ENCODE measurements around the gene SSTR3. TPM values are rescaled to one million over a fixed set of nuclear protein-coding genes. Genes with fewer than 3 reads are reported as not detected.

Gene SSTR3
- total and polyA plus RNA-seq, 2 of the 13 experiments (the other 11 are each of a cell fraction or from before 2014, with no cell fraction given): 0.08 to 0.64 TPM

DNA sequence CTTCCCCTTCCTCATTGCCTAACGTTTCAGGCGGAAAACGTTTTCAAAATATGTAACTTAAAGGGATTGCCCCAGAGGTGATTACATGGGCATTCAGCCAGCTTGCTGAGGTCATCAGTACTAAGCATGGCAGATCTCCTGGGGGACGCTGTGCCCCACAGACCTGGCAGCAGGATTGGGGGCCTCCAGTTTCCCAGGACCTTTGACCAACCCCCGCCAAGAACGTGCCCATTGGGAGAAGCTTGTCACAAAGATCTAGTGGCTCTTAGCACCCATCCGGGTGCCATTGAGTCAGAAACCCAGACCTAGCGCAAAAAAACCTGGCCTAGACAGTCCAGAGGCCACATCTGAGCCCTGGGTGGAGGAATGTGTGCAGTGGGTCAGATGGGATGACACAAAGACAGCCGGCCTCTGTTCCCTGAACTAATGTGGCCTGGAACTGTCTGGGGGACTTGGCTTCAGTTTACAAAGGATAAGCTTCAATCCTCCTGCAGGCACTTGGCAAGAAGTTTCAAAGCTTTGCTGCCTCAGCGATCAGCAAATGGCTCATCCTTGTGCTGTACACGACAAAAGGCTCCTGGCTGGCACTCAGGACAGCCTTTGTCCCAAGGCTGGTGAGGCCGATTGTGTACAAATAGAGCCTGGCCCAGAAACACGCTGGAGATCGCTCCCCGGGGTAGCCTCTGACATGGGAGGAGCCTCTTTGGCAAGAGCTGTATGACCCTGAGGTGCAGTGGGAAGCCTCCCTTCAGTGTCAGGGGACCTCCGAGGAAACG, 33.7 kb downstream of the SSTR3 start (continued):
- TF ChIP-seq ZBTB25 (CRISPR knock-in tag; IDR thresholded peaks at IDR 0.05) (no peak), UBTF (CRISPR knock-in tag; IDR thresholded peaks at IDR 0.05) (0 out of 2 replicates have a peak, but pooled peaks have one; percentile 32), ZNF251 (CRISPR knock-in tag; IDR thresholded peaks at IDR 0.05) (no peak), HNRNPH1 (optimal IDR thresholded peaks at IDR 0.05; ENCODE audit: low read depth, low read length) (no peak), GATAD2A (CRISPR knock-in tag; IDR thresholded peaks at IDR 0.05) (no peak; the same call in 1 of the 2 replicates), SAFB2 (CRISPR knock-in tag; IDR thresholded peaks at IDR 0.05; ENCODE audit: borderline replicate concordance, low read depth) (no peak), SSRP1 (CRISPR knock-in tag; IDR thresholded peaks at IDR 0.05) (no peak), ZNF468 (CRISPR knock-in tag; IDR thresholded peaks at IDR 0.05) (no peak), XRCC5 (optimal IDR thresholded peaks at IDR 0.05; ENCODE audit: low read length) (no peak), ZSCAN12 (CRISPR knock-in tag; IDR thresholded peaks at IDR 0.05) (no peak), CBX5 (CRISPR knock-in tag; IDR thresholded peaks at IDR 0.05; ENCODE audit: borderline replicate concordance) (0 out of 2 replicates have a peak, but pooled peaks have one; percentile 13), GATA4 (IDR thresholded peaks at IDR 0.05; ENCODE audit: borderline replicate concordance, low read depth) (no peak), ZNF572 (CRISPR knock-in tag; IDR thresholded peaks at IDR 0.05) (0 out of 2 replicates have a peak, but pooled peaks have one; percentile 30), NFIC (IDR thresholded peaks at IDR 0.05; ENCODE audit: low read length) (no peak), ISL2 (CRISPR knock-in tag; IDR thresholded peaks at IDR 0.05) (no peak), MED1 (CRISPR knock-in tag; IDR thresholded peaks at IDR 0.05) (0 out of 2 replicates have a peak, but pooled peaks have one; percentile 7), ASH2L (IDR thresholded peaks at IDR 0.05; ENCODE audit: insufficient read length, low read depth, low read length) (peak; percentile 7), DNMT1 (CRISPR knock-in tag; IDR thresholded peaks at IDR 0.05) (no peak), KLF15 (CRISPR knock-in tag; IDR thresholded peaks at IDR 0.05; ENCODE audit: borderline replicate concordance) (no peak), GLMP (CRISPR knock-in tag; IDR thresholded peaks at IDR 0.05; ENCODE audit: borderline replicate concordance) (no peak), FOXP1 (IDR thresholded peaks at IDR 0.05) (no peak), FOXP1 (CRISPR knock-in tag; IDR thresholded peaks at IDR 0.05) (no peak)
- TF ChIP-seq, protein P1, sequence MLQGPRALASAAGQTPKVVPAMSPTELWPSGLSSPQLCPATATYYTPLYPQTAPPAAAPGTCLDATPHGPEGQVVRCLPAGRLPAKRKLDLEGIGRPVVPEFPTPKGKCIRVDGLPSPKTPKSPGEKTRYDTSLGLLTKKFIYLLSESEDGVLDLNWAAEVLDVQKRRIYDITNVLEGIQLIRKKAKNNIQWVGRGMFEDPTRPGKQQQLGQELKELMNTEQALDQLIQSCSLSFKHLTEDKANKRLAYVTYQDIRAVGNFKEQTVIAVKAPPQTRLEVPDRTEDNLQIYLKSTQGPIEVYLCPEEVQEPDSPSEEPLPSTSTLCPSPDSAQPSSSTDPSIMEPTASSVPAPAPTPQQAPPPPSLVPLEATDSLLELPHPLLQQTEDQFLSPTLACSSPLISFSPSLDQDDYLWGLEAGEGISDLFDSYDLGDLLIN (CRISPR knock-in tag; IDR thresholded peaks at IDR 0.05; ENCODE audit: borderline replicate concordance): no peak
- TF ChIP-seq, protein P2, sequence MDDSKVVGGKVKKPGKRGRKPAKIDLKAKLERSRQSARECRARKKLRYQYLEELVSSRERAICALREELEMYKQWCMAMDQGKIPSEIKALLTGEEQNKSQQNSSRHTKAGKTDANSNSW (CRISPR knock-in tag; IDR thresholded peaks at IDR 0.05; ENCODE audit: borderline replicate concordance): no peak
